SK-N-SH (cell line): ENCODE measurements around the gene AP4S1. TPM values are rescaled to one million over a fixed set of nuclear protein-coding genes. Genes with fewer than 3 reads are reported as not detected.

Experiments
- CTCF ChIA-PET: fragments of 300-600, 350-600 bp; formaldehyde crosslinking; extraction: SDS; loops from one replicate; lab custom pipeline; 2021; lab: Yijun Ruan, JAX
- POLR2A ChIA-PET: fragments of 350-600 bp; sonication (Branson Sonifier 250); formaldehyde crosslinking; extraction: SDS; loops from one replicate; lab custom pipeline; 2020; ENCODE audit warnings: antibody characterized with exemption, inconsistent platforms; lab: Yijun Ruan, JAX
- DNase-seq: peaks from one replicate; pipeline ENCODE4 v3.0.0; 2012
- H2AFZ ChIP-seq: fragments of 200-600 bp; sonication (generic); 2 replicates; pipeline ENCODE4 v1.8.1; 2016; ENCODE audit warnings: antibody characterized with exemption, mild to moderate bottlenecking, low read depth
- H3F3A ChIP-seq: fragments of 200-600 bp; sonication (generic); replicated peaks from 2 replicates; pipeline ENCODE3; 2016; ENCODE audit warnings: antibody characterized with exemption, mild to moderate bottlenecking; ENCODE audit not compliant: insufficient read depth
- H3K27ac ChIP-seq, 2 experiments: fragments of 200-500 bp in 1 of 2; fragments of 200-600 bp in 1 of 2; sonication (Bioruptor generic) in 1 of 2; sonication (generic), shearing (Covaris generic) in 1 of 2; 2 replicates each; pipeline versions ENCODE4 v1.5.1 to v1.6.1; 2014 to 2016; ENCODE audit warnings: low read depth in 2 of 2, inconsistent platforms in 1 of 2, low read length in 1 of 2, mild to moderate bottlenecking in 1 of 2, mixed read lengths in 1 of 2
- H3K27me3 ChIP-seq: fragments of 200-600 bp; sonication (generic), shearing (Covaris generic); 2 replicates; pipeline ENCODE4 v1.6.1; 2016; ENCODE audit warnings: mixed run types; ENCODE audit not compliant: insufficient read depth
- H3K36me3 ChIP-seq, 2 experiments: fragments of 200-500 bp in 1 of 2; fragments of 200-600 bp in 1 of 2; sonication (Bioruptor generic) in 1 of 2; sonication (generic) in 1 of 2; replicated peaks in 1 of 2; 2 replicates each; pipeline versions ENCODE3 to v1.5.1; 2014 to 2016; ENCODE audit warnings: low read length in 1 of 2, mild to moderate bottlenecking in 1 of 2; ENCODE audit not compliant: insufficient read depth in 2 of 2, control insufficient read depth in 1 of 2
- H3K4me1 ChIP-seq, 2 experiments: fragments of 200-500 bp in 1 of 2; fragments of 200-600 bp in 1 of 2; sonication (Bioruptor generic) in 1 of 2; sonication (generic), shearing (Covaris generic) in 1 of 2; 2 replicates each; pipeline versions ENCODE4 v1.5.1 to v1.6.1; 2014 to 2016; ENCODE audit warnings: low read depth in 1 of 2, low read length in 1 of 2, mixed run types in 1 of 2; ENCODE audit not compliant: insufficient read depth in 2 of 2, control insufficient read depth in 1 of 2
- H3K4me2 ChIP-seq: fragments of 200-600 bp; sonication (generic), shearing (Covaris generic); 2 replicates; pipeline ENCODE4 v1.6.1; 2017; ENCODE audit warnings: mixed run types
- H3K4me3 ChIP-seq, 2 experiments: fragments of 200-500 bp in 1 of 2; fragments of 200-600 bp in 1 of 2; sonication (Bioruptor generic) in 1 of 2; sonication (generic), shearing (Covaris generic) in 1 of 2; 2 replicates each; pipeline versions ENCODE4 v1.5.1 to v1.8.1; 2014 to 2016; ENCODE audit warnings: low read depth in 2 of 2, inconsistent platforms in 1 of 2, low read length in 1 of 2, mild to moderate bottlenecking in 1 of 2, mixed read lengths in 1 of 2, moderate library complexity in 1 of 2
- H3K79me2 ChIP-seq: fragments of 200-600 bp; sonication (generic); 2 replicates; pipeline ENCODE4 v1.8.1; 2017; ENCODE audit warnings: mild to moderate bottlenecking; ENCODE audit not compliant: insufficient read depth
- H3K9ac ChIP-seq: fragments of 200-600 bp; sonication (generic); 2 replicates; pipeline ENCODE4 v1.6.1; 2017; ENCODE audit warnings: mixed run types
- H3K9me2 ChIP-seq: fragments of 200-600 bp; sonication (generic); 2 replicates; pipeline ENCODE4 v1.6.1; 2017; ENCODE audit warnings: mixed run types
- H3K9me3 ChIP-seq: fragments of 200-600 bp; sonication (generic); 2 replicates; pipeline ENCODE4 v1.6.1; 2017; ENCODE audit warnings: mixed run types, mild to moderate bottlenecking, moderate library complexity
- H4K20me1 ChIP-seq: fragments of 200-600 bp; sonication (generic); 2 replicates; pipeline ENCODE4 v1.6.1; 2017; ENCODE audit warnings: mild to moderate bottlenecking, mixed run types; ENCODE audit not compliant: insufficient read depth
- CHD2 ChIP-seq: fragments of 150-350 bp; IDR thresholded peaks from 2 replicates; pipeline ENCODE4 v1.6.1; 2018; ENCODE audit warnings: low read length; ENCODE audit not compliant: partially characterized antibody
- CTCF ChIP-seq: fragments of 200-600 bp; sonication (generic); IDR thresholded peaks from 2 replicates; pipeline ENCODE4 v1.6.1; 2017; ENCODE audit warnings: antibody characterized with exemption, mild to moderate bottlenecking, moderate library complexity
- EP300 ChIP-seq, 2 experiments: IDR thresholded peaks; 2 replicates each; pipeline versions ENCODE4 v1.4.0 to v1.6.1; 2012; ENCODE audit warnings: borderline replicate concordance in 1 of 2, low read depth in 1 of 2, low read length in 1 of 2
- FOSL2 ChIP-seq: IDR thresholded peaks from 2 replicates; pipeline ENCODE4 v1.4.0; 2012; ENCODE audit warnings: low read depth, mild to moderate bottlenecking, moderate library complexity, borderline replicate concordance
- FOXJ3 ChIP-seq: sonication (generic); formaldehyde crosslinking; IDR thresholded peaks from 2 replicates; pipeline ENCODE4 v1.5.1; 2020; ENCODE audit warnings: mild to moderate bottlenecking, missing genetic modification reagents
- IRF3 ChIP-seq: fragments of 150-350 bp; IDR thresholded peaks from 2 replicates; pipeline ENCODE4 v1.6.1; 2016; ENCODE audit warnings: mild to moderate bottlenecking, low read depth, low read length
- JUND ChIP-seq: IDR thresholded peaks from 2 replicates; pipeline ENCODE4 v1.4.0; 2012
- MAX ChIP-seq: IDR thresholded peaks from 2 replicates; pipeline ENCODE4 v1.4.0; 2012; ENCODE audit warnings: low read depth
- MXI1 ChIP-seq: IDR thresholded peaks from 2 replicates; pipeline ENCODE4 v1.6.1; 2012; ENCODE audit warnings: mild to moderate bottlenecking, low read depth, low read length, improper control_type of control experiment
- POLR2AphosphoS5 ChIP-seq: IDR thresholded peaks from 2 replicates; pipeline ENCODE4 v1.6.1; 2012; ENCODE audit warnings: low read depth, low read length
- RCOR1 ChIP-seq: fragments of 150-350 bp; IDR thresholded peaks from 2 replicates; pipeline ENCODE4 v1.6.1; 2017; ENCODE audit warnings: antibody characterized with exemption, low read length
- REST ChIP-seq: IDR thresholded peaks from 2 replicates; pipeline ENCODE4 v1.6.1; 2012; ENCODE audit warnings: mild to moderate bottlenecking, low read depth, low read length, moderate library complexity
- RFX5 ChIP-seq: IDR thresholded peaks from 2 replicates; pipeline ENCODE4 v1.6.1; 2012; ENCODE audit warnings: mild to moderate bottlenecking, improper control_type of control experiment, low read length
- SMC3 ChIP-seq: IDR thresholded peaks from 2 replicates; pipeline ENCODE4 v1.6.1; 2012; ENCODE audit warnings: low read depth, low read length, improper control_type of control experiment
- TCF12 ChIP-seq: IDR thresholded peaks from 2 replicates; pipeline ENCODE4 v1.4.0; 2012
- USF1 ChIP-seq: IDR thresholded peaks from 2 replicates; pipeline ENCODE4 v1.4.0; 2012; ENCODE audit warnings: low read depth, borderline replicate concordance
- YY1 ChIP-seq: IDR thresholded peaks from 2 replicates; pipeline ENCODE4 v1.4.0; 2012; ENCODE audit warnings: low read depth, mild to moderate bottlenecking
- WGBS: methylation state at CpG from one replicate; pipeline ENCODE4 v1.1.6; 2017; ENCODE audit warnings: low lambda C conversion rate; 5-methylcytosine and 5-hydroxymethylcytosine counted together
- polyA plus RNA-seq, 3 experiments: library from polyadenylated mRNA; depleted of rRNA; stranded (reverse); fragments of >200 nt; gene quantifications; 2 replicates each; pipeline ENCODE4 v1.2.3, GENCODE V29; 2012

The AP4S1 gene
- polyA plus RNA-seq, 1 of the 3 experiments (the other 2 are of a cell fraction): 1.7 TPM

- TF ChIP-seq IRF3: no peak
These were observed 101.2 kb downstream of the AP4S1 start (continued) for GRCh38 chr14:31126680-31127079.

GRCh38 chr14:31127690-31128089 lies 102.2 kb downstream of the AP4S1 start:
- ChIA-PET CTCF (interaction anchor here (1.4 kb wide), 1 partner anchor 21 kb away, joined by 4 read pairs; no protein-coding TSS in a partner anchor), POLR2A (no interaction called here)
- Histone ChIP-seq H3K4me1 (no peaks in the 10 kb centered on the region), H4K20me1 (no peaks in the 10 kb centered on the region), H3K9me3 (no peaks in the 10 kb centered on the region), H3K4me3 (no peak overlapping the region), H3K79me2 (no peaks in the 10 kb centered on the region), H3K9me2 (no peaks in the 10 kb centered on the region), H2AFZ (no peak overlapping the region), H3K4me2 (no peak overlapping the region), H3K27ac (no peak overlapping the region), H3K36me3 (peaks cover 70 to 82% of the 10 kb centered on the region in 2 experiments), H3F3A (no peaks in the 10 kb centered on the region), H3K9ac (no peak overlapping the region), H3K27me3 (no peaks in the 10 kb centered on the region)
- TF ChIP-seq CHD2: no peak
- no peak for TF ChIP-seq MXI1
- TF ChIP-seq FOSL2: no peak
- TF ChIP-seq RFX5: no peak
- DNase-seq: no peak

- Histone ChIP-seq H3K9ac (no peak overlapping the region), H3K4me3 (no peak overlapping the region), H3K4me2 (no peak overlapping the region), H3K27me3 (no peaks in the 10 kb centered on the region), H2AFZ (no peak overlapping the region), H3K27ac (no peak overlapping the region), H3K9me2 (no peaks in the 10 kb centered on the region), H4K20me1 (no peaks in the 10 kb centered on the region), H3K79me2 (no peaks in the 10 kb centered on the region), H3K4me1 (no peaks in the 10 kb centered on the region), H3K9me3 (no peaks in the 10 kb centered on the region), H3K36me3 (peaks cover 69 to 84% of the 10 kb centered on the region in 2 experiments), H3F3A (no peaks in the 10 kb centered on the region)
- ChIA-PET CTCF (interaction anchor here (1.0 to 1.4 kb wide), 2 partner anchors 19 to 23 kb away, joined by 3 to 4 read pairs; no protein-coding TSS in a partner anchor), POLR2A (interaction anchor here (0.6 kb wide), 1 partner anchor 160 kb away, joined by 3 read pairs; no protein-coding TSS in a partner anchor)
- WGBS: 90% methylated on average over 18 of the region's 18 CpGs
- no peak for DNase-seq
- TF ChIP-seq FOXJ3 (CRISPR knock-in tag) (no peak), MAX (no peak), SMC3 (no peak), TCF12 (no peak), RCOR1 (no peak), JUND (no peak), YY1 (no peak), USF1 (no peak), POLR2AphosphoS5 (no peak), FOSL2 (no peak), EP300 (IDR thresholded peaks at IDR 0.05; ENCODE audit: borderline replicate concordance in 1 of 2, low read depth in 1 of 2, low read length in 1 of 2) (no peak), RFX5 (no peak), REST (no peak), CHD2 (no peak), CTCF (no peak)
These were observed 103.4 kb downstream of the AP4S1 start for GRCh38 chr14:31128601-31129526.
